Lung (tissue), 16 donors: Measurements from ENCODE around the gene NDUFA13. TPM values are rescaled to one million over a fixed set of nuclear protein-coding genes. Genes with fewer than 3 reads are reported as not detected.

ENCODE experiments used
- ATAC-seq: fragments of 200-7000 bp; cut with Tn5 transposase; one replicate; pipeline ENCODE4 v1.9.1; 2020; ENCODE audit warnings: moderate number of reproducible peaks; ENCODE audit not compliant: insufficient read depth, low FRiP score
- DNase-seq, 3 donors: peaks; one replicate each; pipeline ENCODE4 v3.0.0-alpha.2; 2013 to 2017
- H3K27ac ChIP-seq, 2 donors: one replicate each; pipeline ENCODE4 v1.5.1; 2013; ENCODE audit warnings: mild to moderate bottlenecking in 2 of 2, moderate library complexity in 2 of 2, control low read depth in 1 of 2, inconsistent platforms in 1 of 2, low read depth in 1 of 2, low read length in 1 of 2
- H3K27me3 ChIP-seq, 3 donors: one replicate each; pipeline ENCODE4 v1.5.1; 2013; ENCODE audit warnings: low read length in 2 of 3; ENCODE audit not compliant: control insufficient read depth in 3 of 3, insufficient read depth in 3 of 3
- H3K36me3 ChIP-seq, 4 donors: one replicate each; pipeline ENCODE4 v1.5.1; 2013; ENCODE audit warnings: low read length in 4 of 4, mild to moderate bottlenecking in 1 of 4, moderate library complexity in 1 of 4; ENCODE audit not compliant: control insufficient read depth in 4 of 4, insufficient read depth in 4 of 4
- H3K4me1 ChIP-seq, 5 donors: one replicate each; pipeline ENCODE4 v1.5.1; 2013; ENCODE audit warnings: low read length in 5 of 5, mild to moderate bottlenecking in 2 of 5, moderate library complexity in 1 of 5; ENCODE audit not compliant: control insufficient read depth in 5 of 5, insufficient read depth in 5 of 5
- H3K4me3 ChIP-seq: one replicate; pipeline ENCODE4 v1.5.1; 2013; ENCODE audit warnings: mild to moderate bottlenecking, control low read depth, moderate library complexity
- H3K9ac ChIP-seq, 2 donors: one replicate each; pipeline ENCODE4 v1.5.1; 2013; ENCODE audit warnings: low read length in 2 of 2, control low read depth in 1 of 2; ENCODE audit not compliant: insufficient read depth in 1 of 2
- H3K9me3 ChIP-seq, 4 donors: one replicate each; pipeline ENCODE4 v1.5.1; 2013; ENCODE audit warnings: low read length in 3 of 4, mild to moderate bottlenecking in 1 of 4, moderate library complexity in 1 of 4; ENCODE audit not compliant: control insufficient read depth in 4 of 4, insufficient read depth in 3 of 4
- WGBS, 2 donors: extraction: QIAGEN DNeasy Blood & Tissue Kit; methylation state at CpG; one replicate each; pipeline ENCODE4 v1.1.7; 2013; 5-methylcytosine and 5-hydroxymethylcytosine counted together
- long read RNA-seq, 5 donors: transcript quantifications; one replicate each; lab custom pipeline, GENCODE V29; 2026
- polyA plus RNA-seq, 2 donors: library from polyadenylated mRNA; stranded (reverse); fragments of 200-250 nt; gene quantifications; one replicate each; pipeline ENCODE4 v1.2.1, GENCODE V29; 2013
- total RNA-seq, 2 donors: library from RNA; depleted of rRNA in 1 of 2; stranded (reverse); fragments of >200 nt in 1 of 2; gene quantifications; one replicate each; pipeline ENCODE4 v1.2.1, GENCODE V29; 2014 to 2021
- TF ChIP-seq, protein P1 (sequence below): IDR thresholded peaks from 2 replicates; pipeline ENCODE4 v1.5.1; 2012; ENCODE audit warnings: mild to moderate bottlenecking; ENCODE audit errors: control extremely low read depth, extremely low read depth
- donor health status: control.
- donor health status: control.
- donor health status: Bipolar disorder and iron deficiency.
- donor health status: healthy.
- donor health status: DM: yes; HTN: yes; CAD: no.

The NDUFA13 gene
- 100 to 1,000 TPM in 1 of 2 donors, 10 to 100 TPM in 1; 63.7 to 320 TPM for total RNA-seq
- polyA plus RNA-seq = 100 to 1,000 TPM; 301 to 360 TPM
- long read RNA-seq, donor 1, transcript NDUFA13-204 (5 exons, 991 nt) = major isoform, 232 of 256 reads
- long read RNA-seq, donor 1, partial matches to known transcripts = 17 of 256 reads
- long read RNA-seq, donor 1, other reads (novel, unspliced or antisense) = 0 of 256 reads
- long read RNA-seq, donor 2, transcript NDUFA13-204 (5 exons, 991 nt) = major isoform, 152 of 157 reads
- long read RNA-seq, donor 2, partial matches to known transcripts = 0 of 157 reads
- long read RNA-seq, donor 2, other reads (novel, unspliced or antisense) = 0 of 157 reads
- long read RNA-seq, donor 3, transcript NDUFA13-204 (5 exons, 991 nt) = major isoform, 163 of 166 reads
- long read RNA-seq, donor 3, partial matches to known transcripts = 0 of 166 reads
- long read RNA-seq, donor 3, other reads (novel, unspliced or antisense) = 0 of 166 reads
- long read RNA-seq, donor 4, transcript NDUFA13-204 (5 exons, 991 nt) = major isoform, 163 of 166 reads
- long read RNA-seq, donor 4, partial matches to known transcripts = 0 of 166 reads
- long read RNA-seq, donor 4, other reads (novel, unspliced or antisense) = 0 of 166 reads
- long read RNA-seq, donor 5, transcript NDUFA13-204 (5 exons, 991 nt) = major isoform, 271 of 280 reads
- long read RNA-seq, donor 5, partial matches to known transcripts = 0 of 280 reads
- long read RNA-seq, donor 5, other reads (novel, unspliced or antisense) = 0 of 280 reads

DNA sequence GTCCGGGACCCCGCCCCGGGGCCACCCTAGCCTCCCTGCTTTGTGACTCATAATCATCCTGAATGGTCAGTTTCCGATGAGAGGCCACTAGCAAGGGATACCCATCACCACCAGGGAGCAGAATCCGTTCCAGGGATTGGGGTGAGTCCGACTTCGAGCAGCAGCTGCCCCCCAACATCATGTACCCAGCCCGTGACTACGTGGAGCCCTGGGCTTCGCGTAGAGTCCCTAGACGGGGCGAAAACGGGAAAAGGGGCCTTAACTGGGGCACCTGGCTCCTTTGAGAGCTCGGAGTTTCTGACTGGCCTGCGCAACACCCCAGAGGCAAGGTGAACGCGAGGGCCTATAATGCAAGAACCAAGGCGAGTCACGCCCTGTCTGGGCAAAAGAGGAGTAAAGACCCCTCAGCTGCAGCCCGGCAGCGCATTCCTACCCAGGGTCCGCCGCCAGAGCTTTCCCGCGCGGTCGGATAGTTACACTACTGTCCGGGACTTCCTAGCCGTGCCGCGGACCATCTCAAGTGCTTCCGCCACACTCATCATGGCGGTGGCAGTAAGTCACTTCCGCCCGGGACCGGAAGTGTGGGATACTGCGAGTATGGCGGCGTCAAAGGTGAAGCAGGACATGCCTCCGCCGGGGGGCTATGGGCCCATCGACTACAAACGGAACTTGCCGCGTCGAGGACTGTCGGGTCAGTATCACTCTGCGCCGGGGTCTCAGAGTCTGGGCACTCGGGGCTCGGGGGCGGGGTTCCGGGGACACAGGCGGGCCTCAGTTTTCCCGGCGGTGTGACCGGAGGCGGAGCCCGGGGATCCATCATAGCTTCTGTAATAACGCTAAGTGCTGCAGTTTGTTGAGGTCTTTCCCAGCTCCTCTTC lies at the start of gene NDUFA13:
Gene NDUFA13 (plus strand): TSS at position 584 of the 878 bp plus-strand sequence. CDS start 14 bp downstream, at position 598.
- TF ChIP-seq, protein P1, sequence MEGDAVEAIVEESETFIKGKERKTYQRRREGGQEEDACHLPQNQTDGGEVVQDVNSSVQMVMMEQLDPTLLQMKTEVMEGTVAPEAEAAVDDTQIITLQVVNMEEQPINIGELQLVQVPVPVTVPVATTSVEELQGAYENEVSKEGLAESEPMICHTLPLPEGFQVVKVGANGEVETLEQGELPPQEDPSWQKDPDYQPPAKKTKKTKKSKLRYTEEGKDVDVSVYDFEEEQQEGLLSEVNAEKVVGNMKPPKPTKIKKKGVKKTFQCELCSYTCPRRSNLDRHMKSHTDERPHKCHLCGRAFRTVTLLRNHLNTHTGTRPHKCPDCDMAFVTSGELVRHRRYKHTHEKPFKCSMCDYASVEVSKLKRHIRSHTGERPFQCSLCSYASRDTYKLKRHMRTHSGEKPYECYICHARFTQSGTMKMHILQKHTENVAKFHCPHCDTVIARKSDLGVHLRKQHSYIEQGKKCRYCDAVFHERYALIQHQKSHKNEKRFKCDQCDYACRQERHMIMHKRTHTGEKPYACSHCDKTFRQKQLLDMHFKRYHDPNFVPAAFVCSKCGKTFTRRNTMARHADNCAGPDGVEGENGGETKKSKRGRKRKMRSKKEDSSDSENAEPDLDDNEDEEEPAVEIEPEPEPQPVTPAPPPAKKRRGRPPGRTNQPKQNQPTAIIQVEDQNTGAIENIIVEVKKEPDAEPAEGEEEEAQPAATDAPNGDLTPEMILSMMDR = no peak
- Histone ChIP-seq H3K27ac (peak within 1 kb of the TSS; percentile 84 to 87), H3K9ac (peak within 1 kb of the TSS; percentile 19 to 88), H3K9me3 (peaks cover 0 to 2% (median 0%) of the 10 kb centered on the region in 4 donors), H3K36me3 (peaks cover 0 to 10% (median 3%) of the 10 kb centered on the region in 4 donors), H3K4me1 (peaks cover 0 to 9% (median 6%) of the 10 kb centered on the region in 5 donors), H3K4me3 (peak within 1 kb of the TSS; percentile 81), H3K27me3 (no peaks in the 10 kb centered on the region)
- 6 to 7% methylated on average over 61 of the region's 61 CpGs for WGBS, 2 donors
- ATAC-seq (peak; percentile 91), DNase-seq (peak; percentile 96 to 97 (median 96))

DNA sequence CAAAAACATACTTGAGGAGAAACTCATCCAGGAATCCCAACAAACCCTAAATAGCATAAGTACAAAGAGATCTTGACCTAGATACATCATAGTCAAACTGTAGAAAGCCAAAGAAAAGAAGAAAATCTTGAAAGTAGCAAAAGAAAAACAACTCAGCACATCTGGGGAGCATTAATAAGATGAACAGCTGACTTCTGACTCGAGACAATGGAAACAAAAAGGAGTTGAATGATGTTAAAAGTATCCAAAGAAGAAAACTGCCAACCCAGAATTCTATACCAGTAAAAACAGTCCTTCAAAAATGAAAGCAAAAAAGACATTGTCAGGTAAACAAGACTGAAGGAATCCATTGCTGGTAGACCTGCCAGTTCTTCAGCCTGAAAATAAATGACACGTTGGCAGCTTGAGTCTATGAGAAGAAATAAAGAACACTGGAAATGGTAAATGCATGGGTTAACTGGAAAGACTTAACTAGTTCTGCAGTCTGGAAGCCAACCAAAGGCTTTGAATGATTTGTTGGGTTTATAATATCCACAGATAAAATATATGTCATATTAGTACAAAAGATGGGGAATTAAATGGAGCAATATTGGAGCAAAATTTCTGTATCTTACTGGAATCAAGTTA lies 47.5 kb upstream of the NDUFA13 start:
- DNase-seq = peak in 1 of 3 donors; percentile 35
- no peak for ATAC-seq
- peaks cover 0 to 21% (median 6%) of the 10 kb centered on the region in 4 donors for H3K9me3 ChIP-seq
- no peak overlapping the region for H3K27ac ChIP-seq
- no peak overlapping the region for H3K9ac ChIP-seq
- 97 to 99% methylated on average over 2 of the region's 2 CpGs for WGBS, 2 donors
- H3K36me3 ChIP-seq = peaks cover 5 to 34% (median 18%) of the 10 kb centered on the region in 4 donors
- no peaks in the 10 kb centered on the region for H3K27me3 ChIP-seq
- TF ChIP-seq, protein P1 = no peak
- peaks cover 3 to 16% (median 12%) of the 10 kb centered on the region in 5 donors for H3K4me1 ChIP-seq
- H3K4me3 ChIP-seq = no peak overlapping the region

DNA sequence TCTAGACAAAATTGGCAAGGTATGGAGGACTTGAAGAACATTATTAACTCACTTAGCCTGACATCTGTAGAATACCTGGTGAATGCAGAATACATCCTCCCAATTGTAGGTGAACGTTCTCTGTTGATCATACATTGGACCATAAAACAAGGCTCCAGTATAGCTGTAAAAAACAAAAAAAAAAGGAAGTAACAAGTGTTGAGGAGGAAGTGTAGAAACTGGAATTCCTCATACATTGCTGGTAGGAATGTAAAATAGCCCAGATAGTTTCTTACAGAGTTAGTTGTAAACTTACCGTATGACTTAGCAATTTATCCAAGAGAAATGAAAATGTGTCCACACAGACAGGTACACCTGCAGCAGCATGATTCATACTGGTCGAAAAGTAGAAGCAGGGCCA lies 45.4 kb upstream of the NDUFA13 start:
- Histone ChIP-seq H3K9me3 (peaks cover 0 to 21% (median 5%) of the 10 kb centered on the region in 4 donors), H3K4me3 (no peak overlapping the region), H3K4me1 (peaks cover 0 to 7% (median 0%) of the 10 kb centered on the region in 5 donors), H3K27ac (no peak overlapping the region), H3K36me3 (peaks cover 5 to 32% (median 18%) of the 10 kb centered on the region in 4 donors), H3K27me3 (no peaks in the 10 kb centered on the region), H3K9ac (no peak overlapping the region)
- WGBS, 2 donors = 38 to 76% methylated on average over 3 of the region's 3 CpGs
- TF ChIP-seq, protein P1 = no peak
- no peak for DNase-seq
- ATAC-seq = no peak
